Activated CD8-positive, alpha-beta memory T cell treated with anti-CD3 and anti-CD28 coated beads, Interleukin-2, amount 50 U/mL, for 48 hours (primary cell): ENCODE results near the gene SLC22A14.
"Not testable (repeated sequence)": the region's sequence is repeated elsewhere in the genome, so short reads cannot be mapped to it uniquely, and the experiment has no call there.

Source experiments
- DNase-seq: peaks from one replicate; pipeline ENCODE4 v3.0.0-alpha.2; 2020

The SLC22A14 gene

GRCh38 chr3:38281895-38282686, at the start of gene SLC22A14:
Gene SLC22A14, plus strand, starts transcription at chr3:38282294. Its CDS starts 23,733 bp downstream, at chr3:38306027.
- peak; percentile 33 for DNase-seq

DNA sequence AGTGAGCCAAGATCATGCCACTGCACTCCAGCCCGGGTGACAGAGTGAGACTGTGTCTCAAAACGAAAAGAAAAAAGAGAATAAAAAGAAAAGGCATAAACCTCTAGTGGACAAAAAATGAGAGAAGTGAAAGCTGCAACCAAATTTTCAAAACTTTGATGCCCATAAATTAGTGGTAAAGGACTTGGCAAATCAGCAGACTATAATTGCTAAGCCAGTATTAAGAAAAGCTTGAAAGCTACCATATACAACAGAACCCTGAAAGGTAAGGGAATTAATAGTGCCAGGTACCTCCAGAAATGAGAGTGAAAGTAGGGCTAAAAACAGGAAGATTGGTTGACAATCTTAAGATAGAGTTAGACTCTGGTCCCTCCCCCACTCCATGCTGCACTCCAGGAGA, 49.4 kb upstream of the SLC22A14 start:
- DNase-seq: no peak

DNA sequence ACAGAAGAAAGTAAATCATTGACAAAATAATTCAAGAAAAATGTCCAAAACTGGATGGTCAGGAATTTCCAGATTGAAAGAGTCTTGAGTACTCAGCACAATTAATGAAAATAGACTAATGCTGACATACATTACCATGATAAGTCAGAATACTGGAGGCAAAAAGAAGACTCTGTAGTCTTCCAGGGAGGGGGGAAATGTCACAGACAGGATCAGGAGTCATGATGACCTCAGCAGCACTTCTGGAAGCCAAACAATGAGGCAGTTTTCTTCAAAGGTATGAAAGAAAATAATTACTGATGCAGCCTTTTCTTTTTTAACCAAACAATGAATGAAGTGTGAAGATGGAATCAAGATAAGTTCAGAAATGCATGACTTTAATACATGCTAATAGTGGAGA, 46.6 kb upstream of the SLC22A14 start:
- no peak for DNase-seq

- DNase-seq: no peak
These were observed 43.6 kb upstream of the SLC22A14 start for GRCh38 chr3:38238416-38239008.

DNA sequence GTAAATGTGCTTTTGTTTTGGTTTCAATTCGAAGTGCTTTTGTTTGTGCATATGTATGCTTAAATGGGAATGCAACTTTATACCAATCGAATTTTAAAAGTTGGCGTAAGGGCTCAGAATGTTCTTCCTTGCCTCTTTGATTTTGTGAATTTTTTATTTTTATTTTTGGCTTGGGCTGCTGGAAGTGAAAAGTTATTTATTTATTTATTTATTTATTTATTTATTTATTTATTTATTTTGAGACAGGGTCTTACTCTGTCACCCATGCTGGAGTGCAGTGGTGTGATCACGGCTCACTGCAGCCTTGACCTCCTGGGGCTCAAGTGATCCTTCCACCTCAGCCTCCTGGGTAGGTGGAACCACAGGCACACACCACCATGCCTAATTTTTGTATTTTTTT, 39.3 kb upstream of the SLC22A14 start:
- DNase-seq: not testable (repeated sequence)

GRCh38 chr3:38245930-38246329, 36.2 kb upstream of the SLC22A14 start:
- no peak for DNase-seq

DNA sequence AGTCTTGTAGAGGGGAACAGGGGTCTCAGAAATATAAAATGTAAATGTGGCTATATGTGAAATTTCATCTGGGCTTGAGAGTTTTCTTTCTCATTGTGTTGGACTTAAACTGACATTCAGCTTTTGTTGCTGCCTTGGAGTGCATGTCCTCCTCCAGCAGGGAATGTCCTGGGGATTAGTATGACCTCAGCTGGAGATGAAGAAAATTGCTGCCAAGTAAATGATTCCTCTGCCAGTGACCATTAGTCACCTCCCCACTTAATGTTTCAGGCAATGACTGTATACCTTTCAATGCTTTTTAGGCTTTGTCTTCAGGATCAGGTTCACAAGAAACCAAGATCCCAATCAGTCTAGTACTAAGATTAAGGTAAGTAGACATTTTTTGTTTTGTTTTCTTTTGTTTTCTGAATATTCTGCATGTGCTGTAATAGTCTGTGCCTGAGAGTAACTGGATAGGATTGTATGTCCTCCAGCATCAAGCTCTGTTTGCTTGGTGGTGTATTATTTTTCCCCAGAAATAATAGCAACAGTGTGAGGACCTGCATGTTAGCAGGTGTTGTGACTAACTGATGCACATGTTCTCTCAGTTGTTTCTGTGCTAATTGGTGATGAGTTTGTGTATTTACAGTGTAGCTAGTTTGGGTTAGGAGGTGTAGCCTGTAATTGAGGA, 34.6 kb upstream of the SLC22A14 start:
- DNase-seq: no peak

DNA sequence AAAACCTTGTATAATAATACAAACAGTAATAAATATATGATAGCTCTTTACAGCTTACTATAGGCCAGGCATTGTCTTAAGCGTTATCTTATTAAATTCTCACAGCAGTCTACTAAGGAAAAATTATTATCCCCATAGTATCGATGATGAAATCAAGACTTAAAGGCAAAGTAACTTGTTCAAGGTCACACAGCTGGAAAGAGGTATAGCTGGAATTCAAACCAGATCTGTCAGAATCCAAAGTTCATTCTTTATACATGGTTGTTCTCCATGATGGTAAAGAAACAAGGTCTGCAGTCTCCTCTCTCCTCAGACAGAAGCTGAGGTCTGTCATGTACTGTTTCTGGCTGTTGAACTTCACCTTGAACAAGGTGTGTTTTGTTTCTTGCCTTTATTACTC, 31.9 kb upstream of the SLC22A14 start:
- no peak for DNase-seq

DNA sequence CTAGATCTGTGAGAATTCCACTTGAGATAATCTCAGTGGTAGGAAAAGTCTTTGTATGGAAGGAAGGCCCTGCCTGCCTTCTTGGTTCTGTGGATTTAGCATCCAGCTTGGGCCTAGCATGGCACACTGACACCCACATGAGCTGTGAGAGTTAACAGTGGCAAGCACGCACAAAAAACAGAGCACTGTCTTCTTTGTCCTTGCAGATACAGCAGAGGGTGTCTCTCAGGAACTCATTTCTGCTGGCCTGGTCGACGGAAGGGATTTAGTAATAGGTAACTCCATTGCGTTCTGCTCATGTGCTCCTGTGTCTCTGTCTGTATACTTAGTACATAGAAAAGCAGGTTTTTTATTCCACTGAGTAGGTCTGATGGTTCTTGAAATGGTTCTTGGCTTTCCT, 30.9 kb upstream of the SLC22A14 start:
- no peak for DNase-seq

DNA sequence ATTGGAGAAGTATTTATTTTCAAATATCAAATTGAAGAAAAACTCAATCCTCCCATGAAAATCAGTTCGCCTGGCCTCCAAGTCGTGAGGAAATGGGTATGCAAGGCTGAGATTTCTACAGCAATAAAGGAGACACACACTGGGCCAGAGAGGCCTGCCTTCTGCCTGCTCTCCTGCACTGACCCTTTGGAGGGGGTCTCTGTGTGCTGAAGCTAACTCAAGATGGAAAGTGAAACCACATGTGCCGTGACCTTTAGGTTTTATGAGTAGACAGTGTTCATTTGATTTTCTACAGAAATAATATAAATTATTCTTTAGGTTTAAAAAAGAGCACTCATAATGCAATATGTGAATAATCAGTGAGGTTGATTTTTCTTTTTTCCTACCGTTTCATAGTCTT, 28.4 kb upstream of the SLC22A14 start:
- no peak for DNase-seq

DNA sequence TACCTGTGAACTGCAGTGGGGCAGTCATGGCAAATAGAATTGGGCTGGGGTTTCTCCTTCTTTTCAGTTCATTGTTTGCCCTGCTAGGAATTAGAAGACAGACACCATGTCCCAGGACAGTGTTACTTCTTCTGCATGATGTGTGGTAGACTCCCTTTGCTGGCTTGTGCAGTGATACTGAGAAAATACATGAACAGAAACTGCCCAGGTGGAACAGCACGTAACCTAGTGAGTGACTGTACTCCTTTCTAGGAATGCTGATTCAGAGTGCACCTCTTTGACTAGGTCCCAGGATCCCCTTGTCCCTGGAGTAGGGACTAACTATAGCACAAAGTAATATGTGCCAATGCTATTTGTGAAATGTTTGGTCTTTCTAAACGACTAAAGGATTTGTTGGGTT, 27.2 kb upstream of the SLC22A14 start:
- no peak for DNase-seq

- no peak for DNase-seq
These were observed 26.5 kb upstream of the SLC22A14 start for GRCh38 chr3:38255627-38256026.

DNA sequence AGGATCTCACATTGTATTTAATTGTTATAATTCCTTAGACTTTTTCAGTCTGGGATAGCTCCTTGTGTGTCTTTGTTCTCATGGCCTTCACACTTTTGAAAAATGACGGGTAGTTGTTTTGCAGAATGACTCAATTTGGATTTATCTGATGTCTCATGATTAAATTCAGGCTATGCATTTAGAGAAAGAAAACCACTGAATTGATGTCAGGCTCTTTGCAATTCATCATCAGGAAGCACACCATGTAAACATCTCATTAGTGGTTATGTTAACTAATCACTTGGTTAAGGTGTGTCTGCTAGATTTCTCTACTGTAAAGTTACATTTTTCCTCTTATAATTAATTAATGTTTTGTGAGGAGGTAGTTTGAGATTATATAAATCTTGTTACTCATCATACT, 24.5 kb upstream of the SLC22A14 start:
- DNase-seq: no peak

DNA sequence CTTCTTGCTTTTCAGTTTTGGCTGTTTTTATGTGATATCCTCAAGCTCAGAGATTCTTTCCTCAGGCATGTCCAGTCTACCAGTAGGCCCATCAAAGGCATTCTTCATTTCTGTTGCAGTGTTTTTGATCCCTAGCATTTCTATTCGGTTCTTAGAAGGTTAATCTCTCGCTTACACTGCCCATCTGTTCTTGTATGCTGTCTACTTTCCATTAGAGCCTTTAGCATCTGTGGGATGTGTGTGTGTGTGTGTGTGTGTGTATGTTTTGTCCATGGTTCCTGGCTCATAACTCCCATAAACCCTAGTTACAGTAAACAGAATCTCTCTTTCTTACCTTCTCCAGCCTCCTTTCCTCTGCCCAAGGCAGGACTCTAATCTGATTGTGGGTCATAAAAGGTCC, 21.6 kb upstream of the SLC22A14 start:
- DNase-seq: no peak

GRCh38 chr3:38264353-38264771, 17.7 kb upstream of the SLC22A14 start:
- no peak for DNase-seq

DNA sequence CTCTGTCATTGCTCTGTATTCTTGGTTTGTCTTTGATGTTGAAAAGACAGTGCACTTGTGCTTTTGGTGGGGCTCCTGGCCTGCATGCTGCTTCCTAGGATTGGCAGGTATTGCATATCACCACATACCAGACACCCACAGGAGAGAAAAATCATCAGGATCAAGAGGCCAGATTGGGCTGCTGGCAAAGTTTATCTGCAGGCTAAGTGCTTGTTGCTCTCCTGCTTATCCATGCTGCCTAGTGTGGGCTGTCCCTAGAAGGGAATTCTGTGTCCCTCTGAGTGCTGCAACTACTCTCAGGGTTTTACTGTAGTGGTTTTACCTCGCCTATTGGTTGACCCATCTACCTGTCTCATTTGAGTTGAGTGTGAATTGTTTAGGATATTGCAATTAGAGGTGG, 17.3 kb upstream of the SLC22A14 start:
- DNase-seq: no peak

GRCh38 chr3:38265604-38266307, 16.3 kb upstream of the SLC22A14 start, which contains the start of gene SLC22A13:
Gene SLC22A13, plus strand, starts transcription at chr3:38265812. Its CDS starts 49 bp downstream, at chr3:38265861.
- no peak for DNase-seq

- DNase-seq: no peak
These were observed 15.3 kb upstream of the SLC22A14 start for GRCh38 chr3:38266810-38267209.

- no peak for DNase-seq
These were observed 14.4 kb upstream of the SLC22A14 start for GRCh38 chr3:38267662-38268061.

DNA sequence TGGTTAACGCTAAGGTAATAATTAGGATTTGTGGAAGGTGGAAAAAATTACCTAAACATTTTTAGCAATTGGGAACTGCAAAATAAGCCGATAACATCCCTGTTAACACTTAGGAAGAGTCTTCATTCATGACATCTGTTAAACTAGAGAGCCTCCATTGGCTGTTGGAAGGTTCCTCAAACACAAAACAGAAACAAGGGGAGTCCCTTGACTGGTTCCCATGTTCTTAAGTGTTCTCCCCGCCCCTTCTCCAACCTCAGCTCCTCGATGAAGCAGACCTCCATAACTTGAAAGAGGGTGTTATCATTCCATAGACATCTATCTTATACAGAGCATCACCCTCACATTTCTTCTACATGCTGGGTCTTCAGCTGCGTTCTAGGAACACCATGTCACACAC, 14.0 kb upstream of the SLC22A14 start:
- DNase-seq: no peak

DNA sequence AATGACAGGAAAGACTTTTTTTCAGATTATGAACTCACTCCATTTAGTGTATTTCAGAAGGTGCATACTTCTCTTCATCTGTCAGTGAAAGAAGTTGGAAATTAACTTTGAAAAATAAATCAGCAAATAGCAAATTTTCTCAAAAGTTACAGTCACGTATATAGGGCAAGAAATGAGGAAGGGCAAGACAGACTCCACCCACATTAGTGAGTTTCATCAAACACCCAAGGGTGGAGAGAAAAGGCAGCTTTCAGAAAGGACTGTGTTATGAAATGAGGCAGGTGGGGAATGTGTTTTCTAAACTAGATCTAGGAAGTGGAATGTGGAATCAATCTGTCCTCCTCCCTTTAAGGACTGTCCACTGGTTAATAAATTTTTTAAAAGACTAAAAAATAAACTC, 13.6 kb upstream of the SLC22A14 start:
- DNase-seq: no peak

DNA sequence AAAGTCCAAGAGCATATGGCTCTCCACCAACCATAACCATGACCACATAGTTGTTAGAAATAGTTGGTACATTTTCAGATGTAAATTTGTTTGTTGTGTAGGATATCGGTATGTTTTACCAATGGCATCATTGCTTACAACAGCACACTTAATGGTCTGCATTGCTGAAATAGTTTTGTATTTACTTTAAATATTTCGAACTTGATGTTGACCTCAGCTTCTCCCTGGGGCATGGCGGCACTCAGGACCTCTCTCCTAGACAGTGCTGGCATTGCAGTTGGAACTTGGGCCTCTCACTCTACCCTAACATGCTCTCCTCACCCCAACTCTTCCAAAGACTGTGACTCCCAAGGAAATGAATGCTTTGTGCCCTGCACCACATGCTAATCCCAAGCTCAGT, 11.5 kb upstream of the SLC22A14 start:
- DNase-seq: no peak

- no peak for DNase-seq
These were observed 10.5 kb upstream of the SLC22A14 start for GRCh38 chr3:38271553-38271952.
